Sciatic nerve (tissue), 2 donors: ENCODE results near the gene TTC28. TPM values are rescaled to one million over a fixed set of nuclear protein-coding genes. Genes with fewer than 3 reads are reported as not detected.
"Not testable (repeated sequence)": the region's sequence is repeated elsewhere in the genome, so short reads cannot be mapped to it uniquely, and the experiment has no call there.

Source experiments
- ATAC-seq: fragments of 200-7000 bp; cut with Tn5 transposase; one replicate; pipeline ENCODE4 v1.9.1; 2020; ENCODE audit warnings: mild to moderate bottlenecking, moderate library complexity
- DNase-seq: peaks from one replicate; pipeline ENCODE4 v3.0.0-alpha.2; 2020; ENCODE audit warnings: low spot score
- intact Hi-C: fragments of 100-400 bp; cut with DNase I; formaldehyde crosslinking; loops from one replicate; pipeline ENCODE4 v1.14.2; 2022
- total RNA-seq: library from RNA; stranded (reverse); fragmentation: NEBNext Ultra II Directional; extraction: Animal tissue kit (Norgen Biotek cat#: 25700); gene quantifications from one replicate; pipeline ENCODE4 v1.2.1, GENCODE V29; 2021
- donor health status: DM: no; HTN: no; CAD: no.
- donor health status: DM: no; HTN: no; CAD: no.

The TTC28 gene
- total RNA-seq, 1 donor from 2014 or later = 58.4 TPM

DNA sequence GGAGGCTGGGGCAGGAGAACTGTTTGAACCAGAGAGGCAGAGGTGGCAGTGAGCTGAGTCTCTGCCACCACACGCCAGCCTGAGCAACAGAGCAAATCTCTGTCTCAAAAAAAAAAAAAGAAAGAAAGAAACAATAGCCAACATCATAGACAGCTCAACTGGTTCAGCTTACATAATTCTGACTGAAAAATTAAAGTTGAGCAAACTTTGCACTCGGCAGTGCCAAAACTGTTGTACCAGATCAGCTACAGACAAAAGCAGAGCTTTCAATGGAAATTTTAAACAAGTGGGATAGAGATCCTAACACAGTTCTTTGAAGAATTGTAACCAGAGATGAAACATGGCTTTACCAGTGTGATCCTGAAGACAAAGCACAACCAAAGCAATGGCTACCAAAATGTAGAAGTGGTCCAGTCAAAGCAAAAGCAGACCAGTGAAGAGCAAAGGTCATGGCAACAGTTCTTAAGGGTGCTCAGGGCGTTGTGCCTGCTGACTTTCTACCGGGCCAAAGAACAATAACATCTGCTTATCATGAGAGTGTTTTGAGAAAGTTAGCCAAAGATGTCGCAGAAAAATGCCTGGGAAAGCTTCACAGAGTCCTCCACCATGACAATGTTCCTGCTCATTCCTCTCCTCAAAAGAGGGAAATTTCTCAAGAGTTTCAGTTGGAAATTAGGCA is 59.3 kb downstream of the TTC28 start:
- ATAC-seq (peak; percentile 71), DNase-seq (no peak)
- intact Hi-C loops = no loop called here

DNA sequence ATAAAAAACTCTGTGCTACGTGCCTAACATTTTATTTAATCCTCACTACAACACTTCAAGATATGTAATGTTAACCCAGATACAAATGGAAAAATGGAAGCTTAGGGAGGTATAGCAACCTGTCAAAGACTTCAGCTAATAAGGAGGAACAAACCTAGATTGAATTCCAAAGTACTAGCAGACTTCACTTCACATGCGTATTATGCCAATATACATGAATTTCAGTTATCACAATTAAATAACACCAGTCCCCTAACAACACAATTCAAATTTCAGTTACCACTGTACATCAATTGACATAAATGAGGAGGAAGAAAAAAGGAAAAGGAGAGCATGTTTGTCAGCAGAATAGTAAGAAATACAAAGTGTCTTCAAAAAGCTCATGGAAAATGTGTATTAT is 60.4 kb downstream of the TTC28 start:
- DNase-seq (no peak), ATAC-seq (no peak)
- intact Hi-C loops = no loop called here

DNA sequence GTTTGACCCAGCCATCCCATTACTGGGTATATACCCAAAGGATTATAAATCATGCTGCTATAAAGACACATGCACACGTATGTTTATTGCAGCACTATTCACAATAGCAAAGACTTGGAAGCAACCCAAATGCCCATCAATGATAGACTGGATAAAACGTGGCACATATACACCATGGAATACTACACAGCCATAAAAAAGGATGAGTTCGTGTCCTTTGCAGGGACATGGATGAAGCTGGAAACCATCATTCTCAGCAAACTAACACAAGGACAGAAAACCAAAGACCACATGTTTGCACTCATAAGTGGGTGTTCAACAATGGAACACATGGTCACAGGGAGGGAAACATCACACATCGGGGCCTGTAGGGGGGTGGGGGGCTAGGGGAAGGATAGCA is 64.2 kb downstream of the TTC28 start:
- DNase-seq, intact Hi-C loops, ATAC-seq: not testable (repeated sequence)

GRCh38 chr22:28609921-28610320 is 69.7 kb downstream of the TTC28 start:
- intact Hi-C loops = loop anchor here (10.0 kb wide), 1 partner anchor 225 kb away; no protein-coding TSS in a partner anchor
- ATAC-seq (no peak), DNase-seq (no peak)

DNA sequence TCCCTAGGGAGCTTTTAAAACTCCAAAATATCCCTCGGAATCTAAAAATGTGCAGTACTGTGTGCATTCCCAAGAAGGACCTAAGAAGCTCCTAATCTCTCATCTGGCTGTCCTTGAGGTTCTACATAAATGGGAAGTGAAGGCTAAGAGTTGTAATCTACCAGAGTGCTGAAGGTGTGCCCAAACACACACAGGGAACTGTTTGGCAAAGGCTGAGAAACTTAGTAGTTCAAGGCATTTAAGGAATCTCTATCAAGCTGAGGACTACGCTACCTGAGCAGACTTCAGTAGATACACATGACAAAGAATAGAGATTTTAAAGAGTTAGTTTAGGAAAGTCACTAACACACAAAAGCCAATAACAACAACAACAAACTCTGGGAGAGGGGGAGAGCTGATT is 71.1 kb downstream of the TTC28 start:
- ATAC-seq (no peak), DNase-seq (no peak)
- intact Hi-C loops = loop anchor here (10.0 kb wide), 1 partner anchor 226 kb away; no protein-coding TSS in a partner anchor

DNA sequence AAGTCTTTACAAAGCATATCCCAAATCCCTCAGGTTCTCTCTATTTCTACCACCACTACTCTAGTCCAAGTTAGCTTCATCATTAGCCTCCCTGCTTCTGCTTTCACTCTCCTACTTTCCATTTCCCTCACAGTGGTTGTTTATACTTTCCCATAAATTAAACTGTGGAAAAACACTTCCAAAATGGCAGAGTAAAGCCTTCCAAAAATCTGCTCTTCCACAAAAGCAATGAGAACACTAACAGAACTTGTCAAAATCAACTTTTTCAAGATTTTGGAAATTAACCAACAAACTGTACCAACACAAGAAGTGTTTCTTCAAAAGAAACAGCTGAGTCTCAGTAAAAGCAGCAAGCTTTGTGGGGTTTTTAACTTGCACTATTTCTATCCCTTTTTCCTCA is 71.8 kb downstream of the TTC28 start:
- no peak for DNase-seq
- intact Hi-C loops = loop anchor here (10.0 kb wide), 1 partner anchor 227 kb away; no protein-coding TSS in a partner anchor
- ATAC-seq = no peak

DNA sequence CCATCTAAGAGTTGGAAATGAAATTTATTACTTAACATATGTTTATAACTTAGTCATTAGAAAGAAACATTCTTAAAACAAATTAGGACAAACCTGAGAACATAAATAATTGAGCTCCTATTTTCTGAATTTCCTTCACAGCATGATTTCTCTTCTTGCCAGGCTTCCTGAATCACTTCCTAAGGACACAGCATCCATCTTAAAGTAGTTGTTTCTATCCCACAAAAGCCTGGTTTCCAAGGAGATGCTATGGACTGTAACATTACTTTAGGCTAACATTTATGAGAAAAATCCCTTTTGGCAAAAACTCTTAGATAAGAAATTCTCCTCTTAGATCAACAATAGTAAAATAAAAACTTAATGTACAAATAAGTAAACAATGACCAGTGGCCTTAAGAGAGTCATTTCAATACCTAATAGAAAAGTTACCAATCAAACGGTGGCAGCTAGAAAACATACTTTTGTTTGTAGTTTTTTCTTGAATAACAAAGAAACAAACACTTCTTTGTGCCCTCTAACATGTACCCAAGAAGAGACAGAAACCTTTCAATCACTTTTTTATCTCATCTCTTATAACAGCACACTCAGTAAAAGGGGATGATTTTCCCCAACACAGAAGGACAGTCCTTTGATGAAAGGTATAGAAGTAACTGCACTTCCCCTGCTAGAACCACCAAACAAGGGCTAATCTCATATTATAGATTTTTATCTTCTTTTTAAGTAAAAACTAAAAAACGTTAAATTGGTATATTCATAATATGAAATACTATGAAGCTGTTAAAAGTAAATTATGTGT is 74.5 kb downstream of the TTC28 start:
- ATAC-seq (no peak), DNase-seq (no peak)
- intact Hi-C loops = loop anchor here (10.0 kb wide), 1 partner anchor 230 kb away; no protein-coding TSS in a partner anchor

DNA sequence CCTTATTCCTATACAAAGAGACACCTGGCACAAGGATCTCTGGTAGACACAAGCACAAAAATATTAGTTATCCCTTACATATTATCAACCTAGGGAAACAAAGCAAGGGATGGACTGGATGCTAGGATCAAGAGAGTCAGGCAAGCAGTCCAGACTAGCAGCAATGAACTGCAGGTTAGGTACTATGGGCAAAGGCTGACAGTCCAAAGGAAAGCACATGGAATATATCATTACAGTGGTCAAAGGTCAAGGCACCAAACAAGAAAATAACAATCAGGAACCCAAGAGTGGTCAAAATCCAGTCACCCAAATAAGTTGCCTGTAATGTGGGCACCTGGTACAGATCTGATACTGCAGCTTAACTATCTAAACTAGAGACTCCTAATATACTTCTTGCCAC is 77.7 kb downstream of the TTC28 start:
- ATAC-seq (no peak), DNase-seq (no peak)
- intact Hi-C loops = loop anchor here (10.0 kb wide), 1 partner anchor 233 kb away; no protein-coding TSS in a partner anchor

DNA sequence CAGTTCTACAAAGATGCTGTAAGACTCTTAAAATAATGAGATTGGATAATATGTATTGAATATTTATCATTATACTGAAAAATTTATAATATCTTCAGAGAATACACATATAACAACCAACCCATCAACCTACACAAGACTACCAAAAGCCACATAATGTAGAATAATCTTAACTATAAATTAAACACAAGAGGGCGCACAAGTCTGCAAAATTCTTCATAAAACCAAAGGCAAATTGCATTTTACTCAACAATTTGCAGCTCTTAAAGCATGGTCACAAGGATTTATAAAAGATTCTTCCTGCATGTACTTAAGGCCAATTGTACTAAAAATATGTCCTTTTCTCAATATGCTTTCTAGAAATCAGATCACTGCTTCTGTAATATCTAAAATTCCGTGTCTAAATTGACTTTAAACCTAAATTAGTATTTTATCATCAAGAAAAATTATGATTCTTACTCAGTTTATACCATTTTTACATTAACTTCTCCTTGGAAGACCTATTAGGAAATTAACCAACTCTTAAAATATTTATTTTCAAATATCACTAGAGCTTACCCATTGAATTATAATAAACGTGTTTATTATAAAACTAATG is 79.0 kb downstream of the TTC28 start:
- DNase-seq = no peak
- intact Hi-C loops = loop anchor here (10.0 kb wide), 1 partner anchor 234 kb away; no protein-coding TSS in a partner anchor
- peak; percentile 66 for ATAC-seq

- intact Hi-C loops = loop anchor here (10.0 kb wide), 2 partner anchors 235 to 545 kb away; no protein-coding TSS in a partner anchor
- DNase-seq (no peak), ATAC-seq (no peak)
Observed at GRCh38 chr22:28599693-28600092, 79.9 kb downstream of the TTC28 start.

DNA sequence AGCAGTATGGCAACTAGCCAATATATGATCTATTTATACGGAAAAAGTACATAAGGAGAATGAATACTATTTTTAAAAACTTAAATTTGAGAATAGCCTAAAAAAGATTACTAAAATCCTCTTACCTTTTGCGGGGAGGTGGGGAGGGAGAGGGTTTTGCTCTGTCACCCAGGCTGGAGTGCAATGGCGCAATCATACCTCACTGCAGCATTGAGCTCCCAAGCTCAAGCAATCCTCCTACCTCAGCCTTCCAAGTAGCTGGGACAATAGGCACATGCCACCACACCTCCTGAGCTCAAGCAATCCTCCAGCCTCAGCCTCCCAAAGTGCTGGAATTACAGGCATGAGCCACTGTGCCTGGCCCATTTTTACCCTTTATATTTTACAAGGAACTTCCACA is 82.0 kb downstream of the TTC28 start:
- intact Hi-C loops = loop anchor here (10.0 kb wide), 1 partner anchor 543 kb away; no protein-coding TSS in a partner anchor
- ATAC-seq (no peak), DNase-seq (no peak)

- ATAC-seq = peak; percentile 95
- DNase-seq = no peak
- intact Hi-C loops = loop anchor here (10.0 kb wide), 1 partner anchor 540 kb away; no protein-coding TSS in a partner anchor
Observed at GRCh38 chr22:28594797-28595462, 84.7 kb downstream of the TTC28 start.

DNA sequence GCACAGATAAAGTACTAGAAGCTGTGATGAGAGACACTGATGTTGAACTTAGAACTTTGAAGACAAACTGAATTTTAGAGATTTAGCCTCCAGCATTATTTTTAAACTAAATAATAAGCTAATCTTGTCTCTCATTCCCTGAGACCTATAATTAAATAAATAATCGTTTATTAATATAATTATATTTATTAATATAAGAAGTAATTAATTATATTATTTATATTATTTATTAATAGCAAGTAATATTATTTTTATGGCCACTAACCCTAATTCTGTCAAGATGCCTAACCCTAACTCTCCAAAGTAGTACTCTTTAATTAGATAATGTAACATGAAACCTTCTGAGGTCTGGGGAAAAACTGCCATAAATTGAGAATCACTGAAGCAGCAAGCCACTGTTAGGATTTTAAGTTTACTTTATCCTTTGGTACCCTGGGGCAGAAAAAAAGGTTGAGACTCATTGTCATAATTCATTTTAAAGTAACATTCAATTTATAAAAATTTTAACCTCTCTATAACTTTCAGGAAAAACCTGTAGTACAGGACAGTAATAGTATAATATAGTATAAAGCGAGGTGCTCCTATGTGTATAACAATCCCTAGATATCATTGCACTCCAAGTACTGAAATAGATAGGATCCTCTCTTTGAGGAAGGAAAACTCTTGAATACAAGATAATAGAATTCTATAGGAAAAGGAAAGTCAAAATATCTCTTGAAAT is 85.4 kb downstream of the TTC28 start:
- intact Hi-C loops = loop anchor here (10.0 kb wide), 1 partner anchor 539 kb away; no protein-coding TSS in a partner anchor
- ATAC-seq (peak; percentile 55), DNase-seq (no peak)

DNA sequence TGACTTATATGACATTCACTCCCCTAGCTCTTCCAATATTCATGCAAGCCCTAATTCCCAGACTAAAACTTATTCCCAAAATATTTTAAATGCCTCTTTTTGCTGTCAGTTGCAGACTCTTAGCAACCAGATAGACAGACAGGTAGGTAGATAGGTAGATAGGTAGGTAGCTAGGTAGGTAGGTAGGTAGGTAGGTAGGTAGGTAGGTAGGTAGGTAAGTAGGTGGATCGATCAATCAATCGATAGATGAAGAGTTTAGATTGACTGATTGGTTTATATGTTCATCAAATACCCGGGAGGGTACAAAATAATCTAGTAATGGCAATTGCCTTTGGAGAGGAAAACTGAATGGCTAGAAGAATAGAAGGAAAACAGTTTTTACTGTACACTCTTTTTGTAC is 86.3 kb downstream of the TTC28 start:
- ATAC-seq (no peak), DNase-seq (no peak)
- intact Hi-C loops = loop anchor here (10.0 kb wide), 1 partner anchor 538 kb away; no protein-coding TSS in a partner anchor

DNA sequence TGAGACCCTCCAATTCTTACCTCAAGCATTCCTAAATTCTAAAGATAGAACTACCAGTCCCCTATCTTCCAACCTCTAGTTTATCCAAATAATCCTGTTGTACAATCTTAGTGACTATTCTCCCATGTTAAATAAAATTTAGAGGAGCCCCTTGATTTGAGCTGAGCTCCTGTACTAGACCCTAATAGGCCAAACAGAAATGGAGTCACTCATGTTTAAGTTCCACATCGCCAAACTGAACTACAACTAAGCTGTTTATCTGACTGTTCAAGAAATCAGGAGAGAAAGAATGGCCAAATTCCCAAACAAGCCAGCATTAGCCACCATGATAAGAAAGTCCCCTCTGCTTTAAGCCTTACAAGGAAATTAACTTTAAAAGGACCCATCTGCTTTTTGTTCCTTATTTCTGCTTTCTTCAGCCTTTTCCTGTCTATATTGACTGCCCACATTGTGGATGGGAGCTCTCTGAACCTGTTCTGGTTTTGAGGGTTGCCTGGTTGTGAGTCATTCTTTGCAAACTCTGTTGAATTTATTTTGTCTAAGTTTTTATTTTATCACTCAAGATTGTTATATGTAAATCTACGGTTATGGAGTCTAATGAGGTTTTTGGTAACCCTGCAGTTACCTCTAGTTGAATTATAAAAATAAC is 90.4 kb downstream of the TTC28 start:
- no peak for DNase-seq
- intact Hi-C loops = no loop called here
- no peak for ATAC-seq

DNA sequence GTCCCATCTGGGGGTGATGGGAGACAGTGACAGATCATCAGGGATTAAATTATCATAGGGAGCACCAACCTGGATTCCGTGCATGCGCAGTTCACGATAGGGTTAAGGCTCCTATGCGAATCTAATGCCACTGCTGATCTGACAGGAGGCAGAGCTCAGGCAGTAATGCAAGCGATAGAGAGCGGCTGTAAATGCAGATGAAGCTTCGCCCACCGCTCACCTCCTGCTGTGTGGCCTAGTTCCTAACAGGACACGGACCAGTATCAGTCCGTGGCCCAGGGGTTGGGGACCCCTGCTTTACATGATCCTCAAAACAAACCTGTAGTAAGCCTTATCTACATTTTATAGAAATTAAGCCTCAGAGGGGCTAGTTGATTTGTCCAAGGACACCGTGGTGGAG is 94.3 kb downstream of the TTC28 start:
- ATAC-seq (no peak), DNase-seq (no peak)
- intact Hi-C loops = no loop called here

DNA sequence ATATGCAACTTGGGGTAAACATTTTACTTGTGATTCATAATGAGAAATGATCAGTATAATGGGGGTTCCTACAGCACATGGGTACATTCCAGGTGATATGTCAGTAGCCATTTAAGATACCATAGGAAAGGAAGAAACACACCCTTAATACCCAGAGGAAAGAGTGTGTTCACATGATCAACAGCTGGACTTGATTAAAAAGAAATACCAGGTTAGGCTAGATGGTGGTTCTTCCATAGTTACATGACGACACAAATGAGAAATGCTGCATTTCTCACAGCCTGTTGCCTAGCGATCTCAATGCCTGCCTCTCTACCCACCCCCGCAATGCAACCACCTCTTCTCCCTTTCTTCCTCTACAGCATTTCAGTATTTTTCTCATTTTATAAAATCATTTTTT is 96.8 kb downstream of the TTC28 start:
- DNase-seq (no peak), ATAC-seq (peak; percentile 58)
- intact Hi-C loops = no loop called here

- ATAC-seq (no peak), DNase-seq (no peak)
- intact Hi-C loops = no loop called here
Observed at GRCh38 chr22:28581016-28581415, 98.6 kb downstream of the TTC28 start.
